ENCODE measurements around the gene PHF12. TPM values are rescaled to one million over a fixed set of nuclear protein-coding genes. Genes with fewer than 3 reads are reported as not detected.

The PHF12 gene
- total and polyA plus RNA-seq, 2 of the 4 experiments (the other 2 are of a cell fraction): 24.4 to 25.6 TPM

GRCh38 chr17:28970879-28971278 is 19.6 kb upstream of the PHF12 start:
- TF ChIP-seq SMC3 (IDR thresholded peaks at IDR 0.05; ENCODE audit: low read depth, low read length) (no peak), NFE2L2 (IDR thresholded peaks at IDR 0.05; ENCODE audit: low read depth, low read length) (no peak), CEBPB (IDR thresholded peaks at IDR 0.05; ENCODE audit: low read depth, low read length) (no peak), ELK1 (IDR thresholded peaks at IDR 0.05; ENCODE audit: borderline replicate concordance, low read depth, low read length) (no peak), RCOR1 (IDR thresholded peaks at IDR 0.05; ENCODE audit: insufficient replicate concordance, low read length) (no peak), RFX5 (IDR thresholded peaks at IDR 0.05; ENCODE audit: low read depth, low read length) (no peak), CTCF (conservative IDR thresholded peaks at IDR 0.05; ENCODE audit: low read depth, low read length) (no peak), RAD21 (IDR thresholded peaks at IDR 0.05; ENCODE audit: low read length) (no peak), MAZ (IDR thresholded peaks at IDR 0.05; ENCODE audit: borderline replicate concordance, low read depth, low read length) (no peak)
- WGBS, 2 experiments (ENCODE audit: extremely low coverage in 2 of 2, insufficient read length in 1 of 2): 66% methylated on average over 2 of the region's 6 CpGs; no CpG with 5 or more reads in 1 of the 2 experiments
- H3K27ac ChIP-seq (ENCODE audit: insufficient read depth, low read length): no peak overlapping the region
- no peak for ATAC-seq (ENCODE audit: low read depth)
- H2AFZ ChIP-seq (replicated peaks; ENCODE audit: low read length, poor library complexity): no peak overlapping the region
- no peak overlapping the region for H2BK20ac ChIP-seq (ENCODE audit: low read depth, low read length)
- intact Hi-C loops (cut with micrococcal nuclease): no loop called here
- H2BK120ac ChIP-seq (ENCODE audit: low read depth, low read length): no peak overlapping the region
- no peaks in the 10 kb centered on the region for H3K36me3 ChIP-seq (ENCODE audit: control insufficient read depth, insufficient read depth, low read length)
- H3K4me1 ChIP-seq (ENCODE audit: control insufficient read depth, insufficient read depth, low read length): peaks cover 5% of the 10 kb centered on the region; the same call in 1 of the 2 replicates
- no peak overlapping the region for H2AK9ac ChIP-seq (replicated peaks; ENCODE audit: low read depth, low read length, poor library complexity)
- no peak overlapping the region for H3K4ac ChIP-seq (ENCODE audit: low read depth, low read length)
- POLR2A ChIA-PET (ENCODE audit: unreplicated experiment): no interaction called here
- H3K9me3 ChIP-seq (ENCODE audit: control insufficient read depth, insufficient read depth, low read length): no peaks in the 10 kb centered on the region
- dilution Hi-C loops (cut with HindIII; ENCODE audit: low sequenced_read_pairs, unreplicated experiment): no loop called here
- H4K20me1 ChIP-seq (ENCODE audit: insufficient read depth, low read length): 0 out of 2 replicates have a peak, but pooled peaks cover 7% of the 10 kb centered on the region
- no peak overlapping the region for H2BK15ac ChIP-seq (ENCODE audit: low read depth, low read length)
- no peak overlapping the region for H4K91ac ChIP-seq (ENCODE audit: insufficient read depth, low read depth, low read length)
- H3K4me2 ChIP-seq (ENCODE audit: low read depth, low read length): no peak overlapping the region
- H3K4me3 ChIP-seq (ENCODE audit: insufficient read depth, low read depth, low read length): no peak overlapping the region
- no peak overlapping the region for H3K9ac ChIP-seq (ENCODE audit: low read depth, low read length)
- no peak overlapping the region for H3K56ac ChIP-seq (ENCODE audit: extremely low read depth, insufficient read depth, low read length)
- no peak overlapping the region for H2AK5ac ChIP-seq (ENCODE audit: low read depth, low read length)
- H4K5ac ChIP-seq (ENCODE audit: low read depth, low read length): no peak overlapping the region
- H4K8ac ChIP-seq (ENCODE audit: low read depth in 2 of 2, low read length in 2 of 2): no peak overlapping the region
- BruUV-seq (replicated peaks): no TSS peak
- no peak overlapping the region for H3K18ac ChIP-seq (ENCODE audit: low read depth, low read length)
- peaks cover 57% of the 10 kb centered on the region for H3K27me3 ChIP-seq (ENCODE audit: control insufficient read depth, insufficient read depth, low read length)
- no peak overlapping the region for H2BK5ac ChIP-seq (ENCODE audit: low read depth, low read length, poor library complexity, severe bottlenecking)
- CTCF ChIA-PET: no interaction called here
- no peak for DNase-seq
- H3K14ac ChIP-seq (replicated peaks; ENCODE audit: low read depth, low read length): no peak overlapping the region
- H3K79me1 ChIP-seq (ENCODE audit: low read depth in 1 of 2, low read length in 2 of 2): no peaks in the 10 kb centered on the region
- H3K23ac ChIP-seq (ENCODE audit: low read depth, low read length): no peak overlapping the region; the same call in 1 of the 2 replicates
- in situ Hi-C loops (cut with MboI; ENCODE audit: low sequenced_read_pairs): no loop called here
- 0 out of 2 replicates have a peak, but pooled peaks cover 4% of the 10 kb centered on the region for H3K9me1 ChIP-seq (ENCODE audit: insufficient read depth, low read length)
